GM18526 (cell line): Measurements from ENCODE around the gene LRRC31.

ENCODE experiments used
- POLR2A ChIP-seq: IDR thresholded peaks from 3 replicates; pipeline ENCODE4 v1.6.1; 2011; ENCODE audit not compliant: insufficient read length; ENCODE audit errors: extremely low read depth

The LRRC31 gene

DNA sequence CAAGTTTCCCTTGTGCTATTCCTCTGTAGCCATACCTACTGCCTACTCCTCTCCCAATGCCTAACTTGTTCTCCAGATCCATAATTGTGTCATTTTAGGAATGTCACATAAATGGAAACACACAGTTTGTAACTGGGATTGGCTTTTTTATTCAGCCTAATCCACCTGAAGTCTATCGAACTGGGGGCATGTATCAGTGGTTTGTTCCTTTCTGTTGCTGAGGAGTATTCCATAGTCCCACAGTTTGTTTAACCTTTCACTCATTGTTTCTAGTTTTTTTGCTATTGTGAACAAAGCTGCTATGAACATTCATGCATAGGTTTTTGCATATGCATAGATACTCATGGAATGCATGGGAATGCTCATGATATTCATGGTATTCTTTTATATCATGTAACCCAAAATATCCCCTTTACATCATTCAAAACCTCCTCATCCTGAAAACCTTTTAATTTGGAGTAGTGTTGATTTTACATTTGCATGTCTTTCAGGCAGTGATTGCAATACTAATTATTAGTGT lies 31.2 kb downstream of the LRRC31 start:
- TF ChIP-seq POLR2A: no peak

DNA sequence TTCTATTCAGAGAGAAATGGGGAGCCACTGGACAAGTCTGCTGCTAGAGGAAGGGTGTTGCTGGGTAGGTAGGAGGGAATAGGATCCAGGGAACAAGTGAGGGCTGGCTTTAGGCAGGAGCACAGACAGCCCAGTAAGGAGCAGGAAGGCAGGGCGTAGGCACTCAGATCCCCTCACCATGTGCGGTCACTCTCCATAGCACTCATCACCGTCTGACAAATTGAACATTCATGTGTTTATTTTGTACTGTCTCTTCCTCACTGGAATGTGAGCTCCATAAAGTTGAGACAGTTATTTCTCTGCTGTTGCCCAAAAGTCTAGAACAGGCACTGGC lies 32.8 kb downstream of the LRRC31 start:
- TF ChIP-seq POLR2A: no peak

DNA sequence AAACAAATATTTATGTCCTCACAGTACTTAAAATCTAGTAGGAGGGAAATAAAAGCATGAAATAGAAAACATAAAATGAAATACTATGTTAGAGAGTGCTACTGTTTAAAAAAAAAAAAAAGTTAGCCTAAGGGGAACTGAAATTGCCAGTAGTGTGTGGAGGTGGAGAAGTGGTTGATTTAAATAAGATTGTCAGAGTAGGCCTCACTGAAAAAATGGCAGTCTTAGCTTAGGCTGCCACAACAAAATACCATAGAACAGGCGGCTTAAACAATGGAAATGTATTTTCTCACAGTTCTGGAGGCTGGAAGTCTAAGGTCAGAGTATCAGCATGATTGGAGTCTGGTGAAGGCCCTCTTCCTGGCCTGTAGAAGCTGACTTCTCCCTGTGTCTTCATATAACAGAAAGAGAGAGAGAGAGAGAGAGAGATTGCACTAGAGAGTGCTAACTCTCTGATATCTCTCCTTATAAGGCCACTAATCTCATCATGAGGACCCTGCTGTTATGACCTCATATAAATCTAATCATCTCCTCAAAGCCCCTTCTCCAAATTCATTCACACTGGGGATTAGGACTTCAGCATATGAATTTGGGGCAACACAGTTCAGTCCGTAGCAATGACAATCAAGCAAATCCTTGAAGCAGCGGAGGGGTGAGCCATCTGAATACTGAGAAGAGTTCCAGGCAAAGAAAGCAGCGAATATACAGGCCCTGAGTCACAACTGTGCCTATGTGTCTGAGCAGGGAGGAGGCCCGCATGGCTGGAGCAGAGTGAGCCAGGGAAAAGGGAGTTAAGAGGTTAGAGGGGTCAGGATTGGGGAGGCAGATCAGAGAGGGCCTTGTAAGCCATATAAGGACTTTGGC lies 33.4 kb downstream of the LRRC31 start:
- no peak for TF ChIP-seq POLR2A

DNA sequence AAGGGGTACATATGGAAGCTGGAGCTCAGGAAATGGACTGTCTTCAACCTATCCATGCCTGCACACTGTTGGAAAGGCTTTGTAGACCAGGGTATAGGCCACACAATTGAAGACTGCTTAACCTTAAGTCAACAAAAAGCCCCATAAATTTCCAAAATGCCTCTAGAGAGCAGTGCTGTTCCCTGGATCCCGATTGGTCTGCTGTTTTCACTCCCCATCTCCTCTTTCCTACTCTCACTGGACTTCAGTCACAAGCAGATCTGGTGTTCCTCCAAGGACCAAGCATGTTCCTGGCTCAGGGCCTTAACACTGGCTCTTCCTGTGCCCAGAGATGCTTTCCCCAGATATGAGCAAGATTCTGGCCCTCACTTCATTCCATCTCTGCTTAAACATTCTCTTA lies 34.2 kb downstream of the LRRC31 start:
- TF ChIP-seq POLR2A: no peak

DNA sequence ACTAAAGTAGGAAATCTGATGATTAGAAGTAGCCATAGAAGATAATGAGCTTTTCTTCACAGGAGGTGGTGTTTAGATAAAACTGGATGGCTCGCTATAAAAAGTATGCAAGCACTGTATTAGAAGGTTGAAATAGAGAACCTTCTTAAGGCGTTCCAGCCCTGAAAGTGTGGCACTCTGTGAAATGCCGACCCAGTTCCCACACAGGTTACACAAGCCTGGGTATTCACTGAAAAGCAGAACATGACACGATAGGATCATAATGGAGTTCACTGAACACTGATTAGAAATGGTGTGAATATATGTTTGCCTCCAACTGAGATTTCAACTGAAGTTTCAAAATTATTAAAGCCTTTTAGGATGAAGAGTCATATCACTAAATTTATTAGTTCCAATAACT lies 42.0 kb downstream of the LRRC31 start:
- no peak for TF ChIP-seq POLR2A

DNA sequence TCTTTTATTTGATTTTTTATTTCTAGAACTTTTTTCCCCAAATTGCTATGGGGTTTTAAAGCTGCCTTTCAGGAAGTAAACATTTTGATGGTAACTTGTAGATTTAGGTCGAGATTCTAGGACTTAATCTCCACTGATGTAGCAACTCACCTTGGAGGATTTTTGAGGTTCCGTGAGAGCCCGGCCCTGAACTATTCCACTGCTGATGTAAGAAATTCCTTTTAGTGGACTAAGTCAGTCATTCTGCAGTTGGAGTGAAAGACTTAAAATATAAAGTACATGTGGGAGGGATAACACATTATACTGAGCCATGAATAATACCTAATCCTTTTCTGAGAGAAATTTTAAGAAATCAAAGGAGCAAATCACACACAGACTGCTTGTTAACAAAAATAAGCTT lies 44.4 kb downstream of the LRRC31 start:
- no peak for TF ChIP-seq POLR2A

DNA sequence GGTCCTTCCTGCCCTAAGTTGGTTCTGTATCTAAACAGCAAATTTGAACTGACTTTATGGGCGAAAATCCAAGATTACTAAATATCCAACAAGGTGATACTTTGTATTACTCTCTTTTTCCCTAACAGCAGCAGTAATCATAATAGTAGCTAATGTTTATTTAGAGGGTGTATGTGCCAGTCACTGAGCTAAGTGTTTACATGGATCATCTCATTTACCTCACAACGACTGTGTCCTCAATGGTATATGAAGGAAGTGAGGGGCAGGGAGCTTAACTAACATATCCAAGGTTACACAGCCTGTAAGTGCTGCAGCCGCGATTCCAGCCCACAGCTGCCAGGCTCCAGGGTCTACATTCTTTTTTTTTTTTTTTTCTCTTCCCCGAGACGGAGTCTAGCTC lies 46.8 kb downstream of the LRRC31 start:
- no peak for TF ChIP-seq POLR2A

DNA sequence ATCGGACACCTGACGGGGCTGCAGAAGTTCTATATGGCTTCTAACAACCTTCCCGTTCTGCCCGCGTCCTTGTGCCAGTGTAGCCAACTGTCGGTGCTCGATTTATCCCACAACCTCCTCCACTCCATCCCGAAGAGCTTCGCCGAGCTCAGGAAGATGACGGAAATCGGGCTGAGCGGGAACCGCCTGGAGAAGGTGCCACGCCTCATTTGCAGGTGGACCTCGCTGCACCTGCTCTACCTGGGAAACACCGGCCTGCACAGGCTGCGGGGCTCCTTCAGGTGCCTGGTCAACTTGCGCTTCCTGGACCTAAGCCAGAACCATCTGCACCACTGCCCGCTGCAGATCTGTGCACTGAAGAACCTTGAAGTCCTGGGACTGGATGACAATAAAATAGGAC lies 47.2 kb downstream of the LRRC31 start:
- TF ChIP-seq POLR2A: no peak

DNA sequence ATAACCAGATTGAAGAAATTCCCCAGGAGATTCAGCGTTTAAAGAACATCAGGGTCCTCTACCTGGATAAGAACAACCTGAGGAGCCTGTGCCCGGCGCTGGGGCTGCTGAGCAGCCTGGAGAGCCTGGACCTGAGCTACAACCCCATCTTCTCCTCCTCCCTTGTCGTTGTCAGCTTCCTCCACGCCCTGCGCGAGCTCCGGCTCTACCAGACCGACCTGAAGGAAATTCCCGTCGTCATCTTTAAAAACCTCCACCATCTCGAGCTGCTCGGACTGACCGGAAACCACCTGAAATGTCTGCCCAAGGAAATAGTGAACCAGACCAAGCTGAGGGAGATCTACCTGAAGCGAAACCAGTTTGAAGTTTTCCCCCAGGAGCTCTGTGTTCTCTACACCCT lies 47.6 kb downstream of the LRRC31 start:
- no peak for TF ChIP-seq POLR2A

DNA sequence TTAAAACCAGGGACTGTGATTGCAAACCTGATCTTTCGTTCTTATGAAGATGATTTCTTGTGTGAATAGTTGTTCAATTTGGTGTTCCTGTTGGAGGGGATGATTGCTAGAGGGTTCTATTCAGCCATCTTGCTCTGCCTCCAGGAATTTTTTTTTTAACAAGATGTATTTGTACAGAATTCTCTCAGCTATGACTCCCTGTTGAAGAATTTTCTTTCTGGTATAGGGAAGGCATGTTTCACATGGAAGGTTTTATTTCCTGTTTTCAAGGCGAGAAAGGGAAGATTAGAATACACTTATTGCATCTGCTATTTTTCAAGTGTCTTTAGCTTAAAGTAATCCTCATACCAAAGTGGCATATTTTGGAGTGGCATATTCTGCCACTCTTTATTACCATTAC lies 51.4 kb downstream of the LRRC31 start:
- no peak for TF ChIP-seq POLR2A

DNA sequence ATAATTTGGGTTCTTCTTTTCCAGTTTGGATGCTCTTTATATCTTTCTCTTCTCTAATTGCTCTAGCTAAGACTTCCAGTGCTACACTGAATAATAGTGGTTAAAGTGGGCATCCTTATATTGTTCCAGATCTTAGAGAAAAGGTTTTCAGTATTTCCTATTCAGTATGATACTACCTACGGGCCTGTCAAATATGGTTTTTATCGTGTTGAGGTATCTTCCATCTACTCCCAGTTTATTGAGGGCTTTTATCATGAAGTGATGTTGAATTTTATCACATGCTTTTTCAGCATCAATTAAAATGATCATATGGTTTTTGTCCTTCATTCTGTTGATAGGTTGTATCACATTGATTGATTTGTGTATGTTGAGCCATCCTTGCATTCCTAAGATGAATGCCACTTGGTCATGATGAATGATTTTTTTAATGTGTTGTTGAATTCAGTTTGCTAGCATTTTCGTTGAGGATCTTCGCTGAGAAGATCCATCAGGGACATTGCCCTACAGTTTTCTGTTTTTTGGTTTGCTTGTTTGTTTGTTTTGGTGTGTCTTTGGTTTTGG lies 54.1 kb downstream of the LRRC31 start:
- TF ChIP-seq POLR2A: no peak

DNA sequence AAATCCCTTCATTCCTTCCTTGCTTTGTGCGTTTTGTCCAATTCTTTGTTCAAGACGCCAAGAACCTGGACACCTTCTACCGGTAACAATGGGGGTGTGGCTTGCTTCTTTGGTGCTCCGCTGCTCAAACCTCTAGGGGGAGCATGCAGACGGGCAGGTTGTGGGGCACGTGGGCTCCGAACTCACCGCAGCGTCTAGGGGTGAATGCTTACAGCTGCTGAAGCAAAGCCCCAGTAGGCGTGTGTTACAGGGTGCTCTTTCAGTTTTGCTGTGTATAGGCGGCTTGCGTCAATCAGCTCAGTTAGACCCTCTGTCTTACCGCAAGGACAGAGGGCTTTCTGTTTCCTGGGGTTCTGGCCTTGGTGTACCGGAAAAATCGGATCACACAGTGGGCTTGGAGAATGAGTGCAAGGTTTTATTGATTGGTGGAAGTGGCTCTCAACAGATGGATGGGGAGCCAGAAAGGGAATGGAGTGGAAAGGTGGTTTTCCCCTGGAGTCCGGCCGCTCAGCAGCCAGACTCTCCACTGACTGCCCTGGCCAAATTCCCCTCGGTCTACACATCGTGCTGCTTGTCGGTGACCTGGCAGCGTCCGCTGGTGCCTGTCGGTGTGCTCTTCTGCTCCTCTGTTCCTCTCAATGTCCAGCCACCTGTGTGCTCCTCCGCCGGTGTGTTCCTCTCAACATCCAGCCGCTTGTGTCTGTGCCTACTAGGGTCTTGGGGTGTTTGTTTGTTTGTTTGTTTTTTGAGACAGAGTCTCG lies 55.8 kb downstream of the LRRC31 start:
- TF ChIP-seq POLR2A: no peak

DNA sequence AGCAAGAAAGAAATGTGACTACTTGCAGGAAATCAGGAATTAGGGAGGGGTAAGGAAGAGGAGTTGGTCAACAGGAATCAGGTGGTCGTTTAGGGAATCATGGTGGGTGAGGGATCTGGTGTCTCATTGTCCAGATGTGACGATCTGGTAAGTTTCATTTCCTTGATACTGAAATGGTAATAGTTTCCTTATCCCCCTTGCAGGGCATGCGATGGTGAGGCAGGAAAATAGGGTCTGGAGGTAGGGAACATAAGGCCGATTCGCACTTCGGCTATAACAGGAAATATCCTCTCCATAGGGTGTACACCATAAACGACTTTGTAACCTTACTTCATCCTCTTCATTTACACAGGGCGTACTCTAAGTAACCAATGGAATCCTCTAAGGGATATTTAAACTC lies 56.5 kb downstream of the LRRC31 start:
- TF ChIP-seq POLR2A: no peak

DNA sequence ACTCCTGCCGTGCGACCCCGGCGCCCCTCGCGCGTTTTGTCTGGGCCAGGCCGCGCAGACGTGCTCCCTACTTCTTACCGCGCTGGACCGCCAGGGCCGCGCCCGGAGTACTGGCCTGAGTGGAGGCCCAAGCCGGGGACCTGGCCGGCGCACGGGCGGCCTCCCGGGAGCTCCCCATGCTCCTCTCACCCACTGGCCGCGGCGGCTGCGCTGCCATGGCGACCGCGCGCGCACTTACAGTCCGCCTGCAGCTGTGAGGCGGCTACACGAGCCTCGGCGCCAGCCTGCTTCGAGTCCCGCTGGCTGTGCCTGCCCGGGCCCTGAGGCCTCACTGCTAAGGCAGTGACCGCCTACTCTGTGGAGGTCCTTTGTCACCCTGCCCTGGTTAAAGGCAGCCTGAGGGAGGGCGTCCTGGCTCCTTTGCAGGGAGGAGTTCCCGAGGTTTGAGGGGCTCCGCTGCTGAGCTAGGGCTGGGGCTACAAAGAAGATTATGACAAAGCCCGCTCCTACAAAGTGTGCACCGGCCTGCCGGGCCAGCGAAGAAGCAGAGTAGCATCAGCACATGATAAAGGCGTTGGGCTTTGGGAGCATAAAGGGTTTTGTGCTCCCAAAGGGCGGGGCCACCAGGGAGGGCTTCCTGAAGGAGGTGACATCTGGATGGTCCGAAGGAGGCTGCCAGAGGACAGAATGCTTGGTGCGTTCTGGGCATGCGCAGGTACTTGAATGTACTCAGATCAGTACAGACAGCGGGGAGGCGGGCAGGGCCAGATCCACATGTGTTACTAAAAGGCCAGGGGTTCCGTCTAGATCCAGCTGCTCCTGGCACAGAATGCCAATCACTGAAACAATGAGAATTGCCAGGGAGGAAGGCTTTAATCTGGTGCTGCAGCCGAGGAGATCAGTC lies 57.2 kb downstream of the LRRC31 start, which contains the start of the genes LRRC34 and LRRIQ4:
Gene LRRC34, minus strand, starts transcription at position 573 of the 904 bp plus-strand sequence. Its CDS starts 356 bp downstream, at position 217.
Gene LRRIQ4, plus strand, starts transcription at position 539 of the 904 bp plus-strand sequence. CDS start 9,052 bp downstream, outside the sequence.
- no peak for TF ChIP-seq POLR2A
